CD4-positive, alpha-beta T cell treated with Interleukin-2 at 100 ng/mL for 4 hours (primary cell): ENCODE measurements around the gene KAT7.
"Not testable (repeated sequence)": the region's sequence is repeated elsewhere in the genome, so short reads cannot be mapped to it uniquely, and the experiment has no call there.

Experiments
- DNase-seq: peaks from one replicate; pipeline ENCODE4 v3.0.0-alpha.2; 2020; ENCODE audit warnings: low spot score

The KAT7 gene

GRCh38 chr17:49788478-49789242 is at the start of gene KAT7:
TSS of gene KAT7 (plus strand) at chr17:49788681. CDS start at chr17:49788835, 154 bp downstream.
- peak; percentile 99 for DNase-seq

GRCh38 chr17:49739641-49740271 is 48.7 kb upstream of the KAT7 start:
- peak; percentile 97 for DNase-seq

GRCh38 chr17:49741009-49741691 is 47.3 kb upstream of the KAT7 start:
- DNase-seq: peak; percentile 47

- DNase-seq: no peak
Observed at GRCh38 chr17:49741692-49742076, 46.8 kb upstream of the KAT7 start.

- DNase-seq: peak; percentile 43
Observed at GRCh38 chr17:49742166-49742638, 46.3 kb upstream of the KAT7 start.

GRCh38 chr17:49745175-49746139 is 43.0 kb upstream of the KAT7 start:
- DNase-seq: no peak

GRCh38 chr17:49746791-49747490 is 41.5 kb upstream of the KAT7 start:
- peak; percentile 50 for DNase-seq

GRCh38 chr17:49747632-49748031 is 40.8 kb upstream of the KAT7 start:
- no peak for DNase-seq

GRCh38 chr17:49748223-49748622 is 40.3 kb upstream of the KAT7 start:
- DNase-seq: no peak

- DNase-seq: peak; percentile 87
Observed at GRCh38 chr17:49748791-49749190, 39.7 kb upstream of the KAT7 start.

GRCh38 chr17:49749730-49750129 is 38.8 kb upstream of the KAT7 start:
- no peak for DNase-seq

- no peak for DNase-seq
Observed at GRCh38 chr17:49752508-49752907, 36.0 kb upstream of the KAT7 start.

GRCh38 chr17:49753959-49754391 is 34.5 kb upstream of the KAT7 start:
- DNase-seq: no peak

- no peak for DNase-seq
Observed at GRCh38 chr17:49755663-49756283, 32.7 kb upstream of the KAT7 start.

- DNase-seq: no peak
Observed at GRCh38 chr17:49756323-49757150, 31.9 kb upstream of the KAT7 start.

- DNase-seq: no peak
Observed at GRCh38 chr17:49757151-49757777, 31.2 kb upstream of the KAT7 start.

- not testable (repeated sequence) for DNase-seq
Observed at GRCh38 chr17:49758464-49759010, 29.9 kb upstream of the KAT7 start.

GRCh38 chr17:49759203-49759602 is 29.3 kb upstream of the KAT7 start:
- DNase-seq: no peak

- no peak for DNase-seq
Observed at GRCh38 chr17:49760296-49760695, 28.2 kb upstream of the KAT7 start.
